ENCODE results near the gene ARFGAP1. TPM values are rescaled to one million over a fixed set of nuclear protein-coding genes. Genes with fewer than 3 reads are reported as not detected.
A peak's percentile ranks its signal among the peaks of the same experiment; 100 is the strongest.

ARFGAP1 gene
- total and polyA plus RNA-seq, 2 of the 8 experiments (the other 6 are each of a cell fraction or from before 2014, with no cell fraction given): 93.7 to 100 TPM

- Histone ChIP-seq H2AK5ac (ENCODE audit: low read depth, low read length) (no peak overlapping the region), H3K79me1 (ENCODE audit: low read depth, low read length) (no peaks in the 10 kb centered on the region; the same call in 1 of the 2 replicates), H3K27ac (ENCODE audit: low read depth, low read length) (no peak overlapping the region), H2BK15ac (ENCODE audit: low read length) (0 out of 2 replicates have a peak overlapping the region, but pooled peaks have one; percentile 99), H3K56ac (replicated peaks; ENCODE audit: insufficient read length, low read depth, low read length) (no peak overlapping the region), H3K4me1 (replicated peaks in 1 of 4; ENCODE audit: control insufficient read depth in 3 of 4, insufficient read depth in 4 of 4, low read length in 3 of 4) (peaks cover 0 to 31% (median 26%) of the 10 kb centered on the region in 4 experiments; a peak in 6 of 7 replicates), H3K9me3 (ENCODE audit: insufficient read depth in 2 of 2, low read depth in 1 of 2, low read length in 1 of 2) (no peaks in the 10 kb centered on the region), H4K5ac (ENCODE audit: insufficient read length, low read depth, low read length) (no peak overlapping the region), H3K36me3 (ENCODE audit: control insufficient read depth in 2 of 4, insufficient read depth in 4 of 4, low read length in 3 of 4) (no peaks in the 10 kb centered on the region), H2BK5ac (ENCODE audit: low read depth, low read length) (peak overlapping the region; percentile 78; the same call in 1 of the 2 replicates), H3K18ac (ENCODE audit: extremely low read depth, low read length) (peak overlapping the region; percentile 71; the same call in 1 of the 2 replicates), H2BK12ac (ENCODE audit: low read depth, low read length) (peak overlapping the region; percentile 95; the same call in 1 of the 2 replicates), H2AFZ (ENCODE audit: low read length) (no peak overlapping the region), H2BK20ac (ENCODE audit: low read length) (0 out of 2 replicates have a peak overlapping the region, but pooled peaks have one; percentile 80), H3K23me2 (ENCODE audit: low read depth, low read length) (peaks cover 3% of the 10 kb centered on the region; the same call in 1 of the 2 replicates), H3K14ac (ENCODE audit: insufficient read length) (no peak overlapping the region), H4K91ac (replicated peaks; ENCODE audit: insufficient read length, low read length) (peak overlapping the region; percentile 79), H3K4me2 (ENCODE audit: insufficient read depth in 1 of 2, low read depth in 2 of 2, low read length in 2 of 2) (peak overlapping the region; percentile 49 to 57), H3K4ac (replicated peaks; ENCODE audit: insufficient read length, low read depth, low read length) (peak overlapping the region; percentile 89), H3K9ac (replicated peaks in 1 of 4; ENCODE audit: extremely low read depth in 1 of 4, low read depth in 3 of 4, low read length in 3 of 4) (no peak overlapping the region), H2BK120ac (replicated peaks; ENCODE audit: low read depth, low read length) (peak overlapping the region; percentile 82), H3K27me3 (replicated peaks in 1 of 4; ENCODE audit: control insufficient read depth in 3 of 4, extremely low read depth in 1 of 4, insufficient read depth in 3 of 4, low read length in 3 of 4) (peaks cover 0 to 9% (median 4%) of the 10 kb centered on the region in 4 experiments; a peak in 3 of 7 replicates), H4K8ac (ENCODE audit: extremely low read depth, insufficient read depth, low read length) (peak overlapping the region; percentile 53), H4K20me1 (replicated peaks in 1 of 2; ENCODE audit: control insufficient read depth in 1 of 2, insufficient read depth in 2 of 2, low read length in 2 of 2) (peaks cover 0 to 2% of the 10 kb centered on the region in 2 experiments), H3K4me3 (ENCODE audit: extremely low read depth in 1 of 4, insufficient read depth in 2 of 4, low read depth in 3 of 4, low read length in 4 of 4) (peak overlapping the region in 2 of 4 experiments; percentile 23 to 39; a peak in 4 of 8 replicates), H3K23ac (ENCODE audit: insufficient read length) (no peak overlapping the region), H3K79me2 (ENCODE audit: control insufficient read depth in 1 of 2, insufficient read depth in 2 of 2, low read length in 2 of 2) (no peaks in the 10 kb centered on the region)
- no peak for DNase-seq (ENCODE audit: low read depth in 1 of 2, low spot score in 2 of 2)
- ChIA-PET POLR2A (ENCODE audit: partially characterized antibody) (interaction anchor here (0.6 to 2.8 kb wide), 8 partner anchors 15 to 75 kb away, joined by 3 to 10 read pairs (median 4); partner anchors contain the start of gene NKAIN4), CTCF (ENCODE audit: partially characterized antibody) (interaction anchor here (0.9 to 9.9 kb wide), 9 partner anchors 12 to 86 kb away, joined by 3 to 81 read pairs (median 9); no protein-coding TSS in a partner anchor)
- no peak for FAIRE-seq
- 48% methylated on average over 17 of the region's 17 CpGs; no CpG with 5 or more reads in 1 of the 2 experiments for whole genome bisulfite sequencing, 2 experiments (ENCODE audit: extremely low coverage in 1 of 2, insufficient coverage in 1 of 2, insufficient read length in 1 of 2, insufficient replicate concordance in 2 of 2, low coverage in 1 of 2, low lambda C conversion rate in 2 of 2, missing lambda C conversion rate in 1 of 2)
- TF ChIP-seq RFX5 (IDR thresholded peaks at IDR 0.05; ENCODE audit: borderline replicate concordance, low read depth, low read length) (no peak), RNF2 (IDR thresholded peaks at IDR 0.05; ENCODE audit: borderline replicate concordance, low read depth, low read length, missing control alignments, poor library complexity, severe bottlenecking) (no peak), HDAC6 (IDR thresholded peaks at IDR 0.05; ENCODE audit: low read depth, low read length) (no peak), CBX8 (IDR thresholded peaks at IDR 0.05; ENCODE audit: borderline replicate concordance, low read depth, low read length) (no peak), SRF (IDR thresholded peaks at IDR 0.05; ENCODE audit: low read depth, low read length) (no peak)
Measured at GRCh38 chr20:63295422-63295821, 22.8 kb downstream of the ARFGAP1 start.
